GM10248 (cell line): ENCODE results near the gene TMEM231.

Experiments used
- CTCF ChIA-PET: fragments of 300-600 bp; sonication (Branson Sonifier 250); formaldehyde crosslinking; extraction: SDS; loops from one replicate; lab custom pipeline; 2021; ENCODE audit warnings: antibody characterized with exemption; lab: Yijun Ruan, JAX
- POLR2A ChIA-PET: fragments of 350-650 bp; sonication (Branson Sonifier 250); formaldehyde crosslinking; extraction: SDS; loops from one replicate; lab custom pipeline; 2020; ENCODE audit warnings: antibody characterized with exemption; lab: Yijun Ruan, JAX
- DNase-seq: peaks from one replicate; pipeline ENCODE4 v3.0.0; 2012; ENCODE audit errors: extremely low spot score
- CTCF ChIP-seq: IDR thresholded peaks from 2 replicates; pipeline ENCODE4 v1.5.1; 2012; ENCODE audit warnings: mild to moderate bottlenecking, low read depth; ENCODE audit errors: extremely low read depth, missing control alignments, control extremely low read depth

Gene TMEM231

GRCh38 chr16:75572864-75573542, 17.0 kb upstream of the TMEM231 start:
- no peak for DNase-seq
- ChIA-PET CTCF (interaction anchor here (0.9 to 3.7 kb wide), 7 partner anchors 13 to 100 kb away, joined by 3 to 16 read pairs (median 3); no protein-coding TSS in a partner anchor), POLR2A (interaction anchor here (1.4 kb wide), 1 partner anchor 10 kb away, joined by 3 read pairs; no protein-coding TSS in a partner anchor)
- TF ChIP-seq CTCF: no peak

GRCh38 chr16:75570396-75571065, 14.5 kb upstream of the TMEM231 start:
- peak; percentile 31 for DNase-seq
- TF ChIP-seq CTCF: no peak
- ChIA-PET POLR2A (interaction anchor here (0.8 to 1.1 kb wide), 2 partner anchors 75 to 77 kb away, joined by 3 to 4 read pairs; partner anchors contain the start of genes CHST6, KARS1 and TERF2IP), CTCF (interaction anchor here (0.9 to 1.9 kb wide), 3 partner anchors 11 to 20 kb away, joined by 3 to 6 read pairs (median 3); no protein-coding TSS in a partner anchor)

- CTCF ChIA-PET: interaction anchor here (1.7 to 4.1 kb wide), 5 partner anchors 8 to 103 kb away, joined by 5 to 20 read pairs (median 7); partner anchors contain the start of gene TMEM170A
- DNase-seq: no peak
- POLR2A ChIA-PET: no interaction called here
- TF ChIP-seq CTCF: no peak
Observed at GRCh38 chr16:75567911-75568310, 11.9 kb upstream of the TMEM231 start.

- no peak for DNase-seq
- ChIA-PET CTCF (interaction anchor here (1.0 to 4.1 kb wide), 9 partner anchors 9 to 197 kb away, joined by 3 to 26 read pairs (median 7); partner anchors contain the start of genes TMEM170A and TMEM231), POLR2A (interaction anchor here (0.9 to 2.7 kb wide), 2 partner anchors 11 to 14 kb away, joined by 3 to 10 read pairs; partner anchors contain the start of gene TMEM231)
- no peak for TF ChIP-seq CTCF
Observed at GRCh38 chr16:75566758-75567255, 10.8 kb upstream of the TMEM231 start.

- DNase-seq: peak; percentile 91
- POLR2A ChIA-PET: interaction anchor here (0.9 to 2.7 kb wide), 5 partner anchors 10 to 101 kb away, joined by 3 to 10 read pairs (median 3); partner anchors contain the start of genes KARS1, TERF2IP, TMEM170A and TMEM231
- CTCF ChIA-PET: interaction anchor here (1.0 to 4.1 kb wide), 10 partner anchors 9 to 367 kb away, joined by 3 to 26 read pairs (median 6); partner anchors contain the start of genes TMEM170A and TMEM231
- TF ChIP-seq CTCF: no peak
Observed at GRCh38 chr16:75566040-75566757, 10.1 kb upstream of the TMEM231 start, which contains the start of gene GABARAPL2. Gene GABARAPL2, plus strand, starts transcription at chr16:75566379. Its CDS starts 108 bp downstream, at chr16:75566487.
